HCT116 (cell line): ENCODE results near the gene WNT9A. TPM values are rescaled to one million over a fixed set of nuclear protein-coding genes. Genes with fewer than 3 reads are reported as not detected.

ENCODE experiments used
- ATAC-seq: fragments of 200-7000 bp; cut with Tn5 transposase; 2 replicates; pipeline ENCODE4 v1.9.1; 2020; ENCODE audit warnings: mild to moderate bottlenecking, moderate library complexity
- BruUV-seq: library from RNA; stranded (reverse); fragments of 400-500 nt; replicated peaks from 2 replicates; lab custom pipeline; 2021; lab: Mats Ljungman, UMichigan
- CTCF ChIA-PET: fragments of 300-600 bp; sonication (Branson Sonifier 250); formaldehyde crosslinking; loops from one replicate; lab custom pipeline; 2021; ENCODE audit warnings: antibody characterized with exemption; lab: Charles Lee
- POLR2A ChIA-PET: fragments of 300-600, 350-600 bp; sonication (Branson Sonifier 250); formaldehyde crosslinking; loops from one replicate; lab custom pipeline; 2021; ENCODE audit warnings: antibody characterized with exemption; lab: Charles Lee
- RAD21 ChIA-PET, 2 experiments: fragments of 300-600 bp; sonication (Branson Sonifier 250); formaldehyde crosslinking; loops; one replicate each; lab custom pipeline; 2023; ENCODE audit warnings: low total read pairs in 2 of 2; ENCODE audit not compliant: uncharacterized antibody in 2 of 2, unreplicated experiment in 2 of 2, low non-redundant PET in 1 of 2; lab: Charles Lee
- DNase-seq: peaks from one replicate; pipeline ENCODE4 v3.0.0-alpha.2; 2010; ENCODE audit warnings: low read depth, low spot score
- H2AFZ ChIP-seq: fragments of 200-600 bp; shearing (Covaris generic), sonication (generic); 2 replicates; pipeline ENCODE4 v1.6.1; 2017; ENCODE audit warnings: low read depth, mixed run types, mixed read lengths, antibody characterized with exemption, low read length; ENCODE audit not compliant: poor library complexity, severe bottlenecking
- H3K27ac ChIP-seq: 2 replicates; pipeline ENCODE4 v1.5.1; 2012; ENCODE audit warnings: low read depth, low read length
- H3K27me3 ChIP-seq: fragments of 200-600 bp; sonication (generic); 2 replicates; pipeline ENCODE4 v1.6.1; 2016; ENCODE audit warnings: mixed run types, low read length, mixed read lengths; ENCODE audit not compliant: insufficient read depth
- H3K36me3 ChIP-seq, 2 experiments: fragments of 200-500 bp in 1 of 2; fragments of 200-600 bp in 1 of 2; sonication (Bioruptor generic) in 1 of 2; sonication (generic) in 1 of 2; 2 replicates each; pipeline versions ENCODE4 v1.5.1 to v1.6.1; 2014 to 2016; ENCODE audit warnings: low read length in 2 of 2, inconsistent platforms in 1 of 2, mixed read lengths in 1 of 2, mixed run types in 1 of 2; ENCODE audit not compliant: insufficient read depth in 2 of 2, control insufficient read depth in 1 of 2
- H3K4me1 ChIP-seq, 2 experiments: fragments of 200-600 bp in 1 of 2; sonication (generic) in 1 of 2; 2 replicates each; pipeline versions ENCODE4 v1.5.1 to v1.6.1; 2012 to 2017; ENCODE audit warnings: low read length in 2 of 2, inconsistent platforms in 1 of 2, mild to moderate bottlenecking in 1 of 2, mixed read lengths in 1 of 2, mixed run types in 1 of 2, moderate library complexity in 1 of 2; ENCODE audit not compliant: insufficient read depth in 2 of 2, control insufficient read depth in 1 of 2
- H3K4me2 ChIP-seq: fragments of 200-600 bp; sonication (generic); 2 replicates; pipeline ENCODE4 v1.6.1; 2017; ENCODE audit warnings: mixed run types, low read length, mixed read lengths
- H3K4me3 ChIP-seq, 2 experiments: fragments of 200-600 bp in 1 of 2; sonication (generic) in 1 of 2; replicated peaks in 1 of 2; 2 replicates each; pipeline ENCODE4 v1.5.1; 2011 to 2016; ENCODE audit warnings: low read length in 2 of 2, control low read depth in 1 of 2, low read depth in 1 of 2, mild to moderate bottlenecking in 1 of 2, mixed read lengths in 1 of 2, mixed run types in 1 of 2
- H3K79me2 ChIP-seq: fragments of 200-600 bp; sonication (generic); 2 replicates; pipeline ENCODE4 v1.6.1; 2017; ENCODE audit warnings: mild to moderate bottlenecking, mixed run types, low read length, moderate library complexity, mixed read lengths; ENCODE audit not compliant: insufficient read depth
- H3K9ac ChIP-seq: fragments of 200-600 bp; sonication (generic); 2 replicates; pipeline ENCODE4 v1.6.1; 2016; ENCODE audit warnings: low read length, mixed read lengths
- H3K9me2 ChIP-seq: fragments of 200-600 bp; sonication (generic), shearing (Covaris generic); 2 replicates; pipeline ENCODE4 v1.6.1; 2017; ENCODE audit warnings: mixed run types, mild to moderate bottlenecking, moderate library complexity; ENCODE audit not compliant: insufficient read depth
- H3K9me3 ChIP-seq, 2 experiments: fragments of 200-500 bp in 1 of 2; fragments of 200-600 bp in 1 of 2; sonication (Bioruptor generic) in 1 of 2; sonication (generic) in 1 of 2; 2 replicates each; pipeline ENCODE4 v1.6.1; 2014 to 2017; ENCODE audit warnings: low read length in 2 of 2, mixed read lengths in 2 of 2, inconsistent platforms in 1 of 2, low read depth in 1 of 2, mild to moderate bottlenecking in 1 of 2, mixed run types in 1 of 2, moderate library complexity in 1 of 2; ENCODE audit not compliant: control insufficient read depth in 1 of 2, insufficient read depth in 1 of 2
- H4K20me1 ChIP-seq: fragments of 200-600 bp; sonication (generic), shearing (Covaris generic); 2 replicates; pipeline ENCODE4 v1.6.1; 2017; ENCODE audit warnings: mixed run types, mild to moderate bottlenecking, moderate library complexity; ENCODE audit not compliant: insufficient read depth
- CBX3 ChIP-seq: IDR thresholded peaks from 2 replicates; pipeline ENCODE4 v1.6.1; 2012; ENCODE audit warnings: low read depth
- EGR1 ChIP-seq: IDR thresholded peaks from 2 replicates; pipeline ENCODE4 v1.6.1; 2012; ENCODE audit warnings: low read depth
- ELF1 ChIP-seq: IDR thresholded peaks from 2 replicates; pipeline ENCODE4 v1.6.1; 2012; ENCODE audit warnings: low read depth, borderline replicate concordance
- EZH2 ChIP-seq: fragments of 200-600 bp; sonication (generic); IDR thresholded peaks from 2 replicates; pipeline ENCODE4 v1.6.1; 2017; ENCODE audit warnings: antibody characterized with exemption, mixed run types
- FOSL1 ChIP-seq: IDR thresholded peaks from 2 replicates; pipeline ENCODE4 v1.6.1; 2012; ENCODE audit warnings: low read depth
- POLR2A ChIP-seq: IDR thresholded peaks from 2 replicates; pipeline ENCODE4 v1.7.0; 2011; ENCODE audit warnings: borderline replicate concordance; ENCODE audit not compliant: insufficient read depth, insufficient read length; ENCODE audit errors: extremely low read depth
- POLR2AphosphoS5 ChIP-seq: IDR thresholded peaks from 2 replicates; pipeline ENCODE4 v1.6.1; 2011; ENCODE audit warnings: mild to moderate bottlenecking, low read depth, low read length, moderate library complexity
- REST ChIP-seq: IDR thresholded peaks from 2 replicates; pipeline ENCODE4 v1.6.1; 2012; ENCODE audit warnings: low read depth
- SIN3A ChIP-seq: IDR thresholded peaks from 2 replicates; pipeline ENCODE4 v1.6.1; 2012; ENCODE audit warnings: low read depth
- SP1 ChIP-seq: IDR thresholded peaks from 2 replicates; pipeline ENCODE4 v1.6.1; 2012; ENCODE audit warnings: low read depth
- SRF ChIP-seq: IDR thresholded peaks from 2 replicates; pipeline ENCODE4 v1.6.1; 2012; ENCODE audit warnings: low read depth
- TCF7L2 ChIP-seq: IDR thresholded peaks from 2 replicates; pipeline ENCODE4 v1.7.0; 2011; ENCODE audit warnings: borderline replicate concordance, inconsistent platforms; ENCODE audit not compliant: insufficient read depth, insufficient read length; ENCODE audit errors: extremely low read depth
- YY1 ChIP-seq: IDR thresholded peaks from 2 replicates; pipeline ENCODE4 v1.6.1; 2011; ENCODE audit warnings: low read length, low read depth, moderate library complexity, mild to moderate bottlenecking; ENCODE audit not compliant: insufficient replicate concordance; ENCODE audit errors: extremely low read depth
- ZBTB33 ChIP-seq: IDR thresholded peaks from 2 replicates; pipeline ENCODE4 v1.6.1; 2011; ENCODE audit warnings: mild to moderate bottlenecking, low read length, moderate library complexity; ENCODE audit not compliant: insufficient replicate concordance; ENCODE audit errors: extremely low read depth
- ZNF274 ChIP-seq: fragments of 200-500 bp; sonication (Bioruptor generic); IDR thresholded peaks from 2 replicates; pipeline ENCODE4 v1.6.1; 2014; ENCODE audit warnings: mild to moderate bottlenecking, low read depth, low read length, inconsistent platforms
- intact Hi-C: fragments of 100-400 bp; cut with micrococcal nuclease; formaldehyde crosslinking; loops from 2 replicates; pipeline ENCODE4 v1.10.0; 2022
- total RNA-seq: library from RNA; stranded (reverse); gene quantifications from one replicate; pipeline ENCODE4 v1.2.1, GENCODE V29; 2021; ENCODE audit not compliant: unreplicated experiment
- TF ChIP-seq, protein P1 (sequence below): IDR thresholded peaks from 2 replicates; pipeline ENCODE4 v1.6.1; 2012
- TF ChIP-seq, protein P2 (sequence below), 3 experiments: fragments of 200-600 bp in 1 of 3; sonication (generic) in 1 of 3; IDR thresholded peaks in 2 of 3; conservative IDR thresholded peaks in 1 of 3; 2 replicates each; pipeline ENCODE4 v1.5.1; 2012 to 2017; ENCODE audit warnings: low read depth in 2 of 3, low read length in 2 of 3, antibody characterized with exemption in 1 of 3, borderline replicate concordance in 1 of 3, control low read depth in 1 of 3, mild to moderate bottlenecking in 1 of 3, mixed read lengths in 1 of 3, mixed run types in 1 of 3, moderate library complexity in 1 of 3; ENCODE audit not compliant: insufficient read depth in 1 of 3

The WNT9A gene
- total RNA-seq, 1 experiment from 2014 or later = 5.6 TPM

DNA sequence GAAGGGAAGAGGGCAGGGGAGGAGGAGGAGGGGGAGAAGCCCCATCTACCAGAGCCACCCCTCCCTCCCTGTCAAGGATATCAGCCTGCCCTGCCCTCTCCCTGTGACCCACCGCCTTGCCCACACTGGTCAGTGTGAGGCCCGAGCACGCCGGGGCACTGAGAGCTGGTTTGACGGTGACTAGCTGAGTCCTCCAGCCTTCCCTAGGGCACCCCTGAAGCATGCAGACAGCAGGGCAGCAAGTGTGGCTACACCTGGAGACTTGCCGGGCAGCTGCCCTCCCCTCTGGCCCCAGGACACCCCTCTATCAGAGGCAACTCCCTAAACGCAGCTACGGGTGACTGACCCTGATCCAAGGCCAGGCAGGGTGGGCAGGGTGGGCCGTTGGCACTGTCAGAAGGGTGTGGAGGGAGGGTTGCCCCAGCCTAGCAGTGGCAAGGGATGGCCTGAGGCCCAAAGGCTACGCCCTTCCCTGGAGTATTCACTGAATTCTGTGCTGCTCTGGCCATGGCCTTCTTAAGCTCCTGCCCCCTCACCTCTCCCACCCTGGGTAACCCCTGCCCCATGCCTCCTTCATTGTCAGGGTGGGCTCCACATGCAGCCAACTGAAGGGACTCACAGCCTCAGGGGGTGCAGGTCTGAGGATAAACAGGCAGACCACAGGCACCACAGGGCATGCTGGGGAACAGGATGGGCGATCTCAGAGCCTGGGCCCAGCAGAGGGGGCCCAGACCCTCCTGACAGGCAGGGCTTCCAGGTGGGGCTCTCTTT is 19.6 kb downstream of the WNT9A start:
- Histone ChIP-seq H3K79me2 (no peaks in the 10 kb centered on the region), H3K9me2 (no peaks in the 10 kb centered on the region), H3K27ac (no peak overlapping the region), H3K36me3 (no peaks in the 10 kb centered on the region), H3K9me3 (peaks cover 0 to 1% of the 10 kb centered on the region in 2 experiments; a peak in 1 of 4 replicates), H3K4me1 (peaks cover 0 to 8% of the 10 kb centered on the region in 2 experiments; a peak in 1 of 4 replicates), H3K27me3 (no peaks in the 10 kb centered on the region), H2AFZ (no peak overlapping the region), H4K20me1 (no peaks in the 10 kb centered on the region), H3K4me3 (no peak overlapping the region), H3K4me2 (no peak overlapping the region), H3K9ac (no peak overlapping the region)
- ChIA-PET RAD21 (no interaction called here), CTCF (no interaction called here), POLR2A (no interaction called here)
- DNase-seq = no peak
- no TSS peak for BruUV-seq
- no peak for TF ChIP-seq ELF1
- TF ChIP-seq POLR2AphosphoS5 = no peak
- no peak for TF ChIP-seq SIN3A
- no peak for TF ChIP-seq CBX3
- no peak for TF ChIP-seq EGR1
- no peak for TF ChIP-seq SP1
- TF ChIP-seq, protein P1, sequence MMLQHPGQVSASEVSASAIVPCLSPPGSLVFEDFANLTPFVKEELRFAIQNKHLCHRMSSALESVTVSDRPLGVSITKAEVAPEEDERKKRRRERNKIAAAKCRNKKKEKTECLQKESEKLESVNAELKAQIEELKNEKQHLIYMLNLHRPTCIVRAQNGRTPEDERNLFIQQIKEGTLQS = no peak
- no peak for TF ChIP-seq ZBTB33
- TF ChIP-seq SRF = no peak
- no peak for TF ChIP-seq TCF7L2
- TF ChIP-seq EZH2 = no peak
- no peak for TF ChIP-seq YY1
- TF ChIP-seq FOSL1 = no peak
- no peak for TF ChIP-seq ZNF274
- TF ChIP-seq REST = no peak
- TF ChIP-seq POLR2A = no peak
- TF ChIP-seq, protein P2, sequence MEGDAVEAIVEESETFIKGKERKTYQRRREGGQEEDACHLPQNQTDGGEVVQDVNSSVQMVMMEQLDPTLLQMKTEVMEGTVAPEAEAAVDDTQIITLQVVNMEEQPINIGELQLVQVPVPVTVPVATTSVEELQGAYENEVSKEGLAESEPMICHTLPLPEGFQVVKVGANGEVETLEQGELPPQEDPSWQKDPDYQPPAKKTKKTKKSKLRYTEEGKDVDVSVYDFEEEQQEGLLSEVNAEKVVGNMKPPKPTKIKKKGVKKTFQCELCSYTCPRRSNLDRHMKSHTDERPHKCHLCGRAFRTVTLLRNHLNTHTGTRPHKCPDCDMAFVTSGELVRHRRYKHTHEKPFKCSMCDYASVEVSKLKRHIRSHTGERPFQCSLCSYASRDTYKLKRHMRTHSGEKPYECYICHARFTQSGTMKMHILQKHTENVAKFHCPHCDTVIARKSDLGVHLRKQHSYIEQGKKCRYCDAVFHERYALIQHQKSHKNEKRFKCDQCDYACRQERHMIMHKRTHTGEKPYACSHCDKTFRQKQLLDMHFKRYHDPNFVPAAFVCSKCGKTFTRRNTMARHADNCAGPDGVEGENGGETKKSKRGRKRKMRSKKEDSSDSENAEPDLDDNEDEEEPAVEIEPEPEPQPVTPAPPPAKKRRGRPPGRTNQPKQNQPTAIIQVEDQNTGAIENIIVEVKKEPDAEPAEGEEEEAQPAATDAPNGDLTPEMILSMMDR (IDR thresholded peaks at IDR 0.05 in 2 of 3, conservative IDR thresholded peaks at IDR 0.05 in 1 of 3; ENCODE audit: borderline replicate concordance in 1 of 3, insufficient read depth in 1 of 3, low read depth in 2 of 3, low read length in 2 of 3) = no peak
- intact Hi-C loops = no loop called here
- ATAC-seq = no peak
